GM12875 (cell line): ENCODE measurements around the gene SLC7A10.
"Not testable (repeated sequence)": the region's sequence is repeated elsewhere in the genome, so short reads cannot be mapped to it uniquely, and the experiment has no call there.

Experiments used
- H3K4me3 ChIP-seq: one replicate; pipeline ENCODE4 v1.5.1; 2011; ENCODE audit warnings: low read depth, low read length, control low read depth
- TF ChIP-seq, protein P1 (sequence below): IDR thresholded peaks from 2 replicates; pipeline ENCODE4 v1.5.1; 2011; ENCODE audit warnings: low read depth, mild to moderate bottlenecking, control low read depth, inconsistent platforms, low read length, moderate library complexity, borderline replicate concordance; ENCODE audit not compliant: insufficient read depth

SLC7A10 gene

DNA sequence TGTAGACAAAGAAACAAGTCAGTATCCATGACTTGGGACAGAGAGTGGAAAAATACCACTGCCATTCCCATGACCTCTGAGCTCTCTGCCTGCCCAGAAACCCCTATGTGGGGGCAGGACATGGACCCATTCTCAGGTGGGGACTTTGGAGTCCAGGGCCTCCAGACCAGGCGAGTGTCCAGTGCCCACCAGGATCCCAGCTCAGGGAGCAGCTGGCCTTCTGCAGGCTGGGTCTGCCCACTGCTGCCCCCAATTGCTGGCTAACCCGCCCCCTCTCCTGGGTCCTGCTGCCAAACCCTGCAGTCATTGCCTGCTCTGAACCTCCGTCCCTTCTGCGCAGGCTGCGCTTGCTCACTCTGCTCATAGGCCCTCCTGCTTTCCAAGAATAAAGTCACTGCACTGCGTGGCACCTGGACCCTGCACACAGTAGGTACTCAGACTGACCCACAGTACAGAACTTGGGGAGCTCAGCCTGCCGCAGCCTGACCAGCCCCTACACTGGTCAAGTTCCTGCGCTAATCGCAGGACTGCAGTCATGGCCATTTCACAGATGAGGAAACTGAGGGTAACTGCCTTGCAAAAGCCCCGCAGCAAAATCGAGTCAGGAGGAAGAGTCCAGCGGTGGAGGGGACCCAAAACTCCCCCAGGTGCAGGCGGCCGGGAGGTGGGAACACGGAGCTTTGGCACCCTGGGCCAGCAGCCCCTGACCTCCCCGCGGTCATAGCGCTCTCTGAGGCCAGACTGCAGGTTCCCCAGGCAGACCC lies 774 bp downstream of the SLC7A10 start:
- H3K4me3 ChIP-seq: no peak overlapping the region
- TF ChIP-seq, protein P1, sequence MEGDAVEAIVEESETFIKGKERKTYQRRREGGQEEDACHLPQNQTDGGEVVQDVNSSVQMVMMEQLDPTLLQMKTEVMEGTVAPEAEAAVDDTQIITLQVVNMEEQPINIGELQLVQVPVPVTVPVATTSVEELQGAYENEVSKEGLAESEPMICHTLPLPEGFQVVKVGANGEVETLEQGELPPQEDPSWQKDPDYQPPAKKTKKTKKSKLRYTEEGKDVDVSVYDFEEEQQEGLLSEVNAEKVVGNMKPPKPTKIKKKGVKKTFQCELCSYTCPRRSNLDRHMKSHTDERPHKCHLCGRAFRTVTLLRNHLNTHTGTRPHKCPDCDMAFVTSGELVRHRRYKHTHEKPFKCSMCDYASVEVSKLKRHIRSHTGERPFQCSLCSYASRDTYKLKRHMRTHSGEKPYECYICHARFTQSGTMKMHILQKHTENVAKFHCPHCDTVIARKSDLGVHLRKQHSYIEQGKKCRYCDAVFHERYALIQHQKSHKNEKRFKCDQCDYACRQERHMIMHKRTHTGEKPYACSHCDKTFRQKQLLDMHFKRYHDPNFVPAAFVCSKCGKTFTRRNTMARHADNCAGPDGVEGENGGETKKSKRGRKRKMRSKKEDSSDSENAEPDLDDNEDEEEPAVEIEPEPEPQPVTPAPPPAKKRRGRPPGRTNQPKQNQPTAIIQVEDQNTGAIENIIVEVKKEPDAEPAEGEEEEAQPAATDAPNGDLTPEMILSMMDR: no peak

DNA sequence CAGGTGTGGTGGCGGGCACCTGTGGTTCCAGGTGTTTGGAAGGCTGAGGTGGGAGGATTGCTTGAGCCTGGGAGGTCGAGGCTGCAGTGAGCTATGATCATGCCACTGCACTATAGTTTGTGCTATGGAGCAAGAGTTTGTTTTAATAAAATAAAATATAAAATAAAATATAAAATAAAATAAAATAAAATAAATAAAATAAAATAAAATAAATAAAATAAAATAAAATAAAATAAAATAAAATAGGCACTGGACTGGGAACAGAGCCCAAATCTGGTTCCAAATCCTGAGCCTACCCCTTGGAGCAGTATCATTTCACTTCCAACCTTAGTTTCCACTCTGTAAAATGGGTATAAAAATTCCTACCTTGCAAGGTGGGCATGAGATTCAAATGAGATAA lies 3.4 kb downstream of the SLC7A10 start:
- H3K4me3 ChIP-seq: not testable (repeated sequence)

DNA sequence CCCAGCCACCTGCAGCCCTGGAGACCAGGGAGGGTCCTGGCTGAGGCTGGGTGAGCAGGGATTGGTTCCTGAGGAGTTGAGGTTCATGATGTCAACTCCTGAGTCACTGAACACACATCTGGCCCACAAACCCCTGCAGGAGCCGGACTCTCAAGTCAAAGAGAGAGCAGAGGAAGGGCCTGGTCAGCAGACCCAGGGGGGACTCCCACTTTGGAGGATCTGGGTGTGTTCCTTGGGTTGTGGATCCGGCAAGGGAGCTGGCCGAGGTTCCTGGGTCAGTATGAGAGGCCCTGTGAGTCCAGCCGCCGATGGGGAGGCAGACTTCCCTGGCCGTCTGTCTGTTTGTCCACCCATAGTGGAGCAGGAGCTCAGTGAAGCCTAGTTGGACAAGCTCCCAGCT lies 4.0 kb downstream of the SLC7A10 start:
- TF ChIP-seq, protein P1: no peak
- no peak overlapping the region for H3K4me3 ChIP-seq

DNA sequence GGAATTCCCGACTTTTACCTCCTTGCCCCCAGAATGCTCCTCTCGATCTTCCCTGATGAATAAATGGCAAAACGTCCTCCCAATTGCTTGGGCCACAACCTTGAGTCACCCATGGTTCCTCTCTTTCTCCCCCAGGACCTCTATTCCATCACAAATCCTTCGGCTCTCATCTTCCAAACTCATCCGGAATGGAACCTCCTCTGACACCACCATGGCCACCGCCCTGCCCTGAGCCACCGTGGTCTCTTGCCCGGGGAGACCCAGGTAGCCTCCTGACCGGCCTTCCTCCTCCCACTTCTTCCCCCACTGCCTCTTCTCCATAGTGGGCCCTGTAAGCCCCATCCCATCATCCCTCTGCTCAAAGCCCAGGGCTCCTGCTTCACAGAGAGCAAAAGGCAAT lies 4.9 kb downstream of the SLC7A10 start:
- TF ChIP-seq, protein P1: no peak
- no peak overlapping the region for H3K4me3 ChIP-seq

DNA sequence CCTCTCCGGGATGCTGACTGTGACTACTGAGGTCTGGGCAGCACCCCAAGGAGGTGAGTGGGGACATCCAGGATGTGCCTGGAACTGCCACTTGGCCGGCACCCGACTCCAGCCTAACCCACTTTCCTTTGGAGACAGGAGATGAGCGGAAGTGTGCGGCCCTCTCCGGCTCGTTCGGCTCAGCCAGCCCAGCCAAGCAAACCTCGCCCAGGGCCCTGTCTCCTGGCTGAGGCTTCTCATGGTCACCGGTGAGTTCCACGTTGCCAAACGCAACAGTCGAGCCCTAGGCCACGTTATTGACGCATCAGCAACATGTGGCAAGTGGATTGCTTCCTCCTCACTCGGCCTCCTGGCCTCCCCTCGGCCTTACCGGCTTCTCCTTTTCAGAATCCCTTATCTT lies 5.5 kb downstream of the SLC7A10 start:
- H3K4me3 ChIP-seq: no peak overlapping the region
- TF ChIP-seq, protein P1: no peak

DNA sequence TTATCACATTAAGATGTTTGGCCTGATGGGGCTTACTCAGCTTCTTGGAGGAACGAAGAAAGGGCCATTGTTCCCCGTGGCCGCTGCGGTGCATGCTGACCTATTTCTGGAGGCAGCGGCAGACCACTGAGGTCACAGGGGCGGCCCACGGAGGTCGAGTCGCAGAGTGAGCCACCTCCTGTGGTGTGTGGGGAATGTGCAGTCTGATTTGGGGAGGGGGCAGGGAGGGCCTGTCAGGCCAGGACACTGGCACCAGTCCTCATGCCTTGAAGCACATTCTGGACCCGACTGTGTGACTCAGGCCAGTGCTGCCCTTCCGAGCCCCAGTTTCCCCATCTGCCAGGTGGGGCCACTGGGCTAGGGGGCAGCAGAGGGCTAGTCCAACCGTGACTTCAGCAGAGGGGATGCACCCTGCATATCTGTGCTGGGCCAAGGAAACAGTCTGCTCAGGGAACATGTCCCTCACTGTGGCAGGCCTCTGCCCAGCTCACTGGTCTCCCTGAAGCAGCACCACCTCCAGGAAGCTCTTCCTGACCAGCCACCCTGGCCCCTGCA lies 6.3 kb downstream of the SLC7A10 start:
- TF ChIP-seq, protein P1: peak; percentile 35; the same call in 1 of the 2 replicates

DNA sequence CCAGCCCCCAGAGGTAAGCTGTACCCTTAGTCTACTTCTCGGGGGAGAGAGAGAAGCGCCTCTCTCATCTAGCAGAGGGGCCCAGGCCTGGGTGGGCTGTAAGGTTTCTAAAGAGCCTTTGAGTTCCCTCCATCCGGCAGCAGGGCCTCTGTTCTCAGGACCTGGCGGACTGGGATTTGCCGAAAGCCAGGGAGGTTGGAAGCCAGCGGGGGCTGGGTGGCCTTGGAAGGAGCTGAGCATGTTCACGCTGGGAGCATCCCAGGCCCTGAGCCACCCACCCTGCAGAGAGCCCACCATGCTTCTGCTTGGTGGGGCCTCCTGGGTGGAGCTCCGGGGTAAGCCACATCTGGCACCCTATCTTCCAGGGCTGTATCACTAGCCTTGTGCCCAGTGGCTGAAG lies 7.8 kb downstream of the SLC7A10 start:
- H3K4me3 ChIP-seq: no peak overlapping the region
- TF ChIP-seq, protein P1: no peak

More for the DNA sequence above, 6.3 kb downstream of the SLC7A10 start:
- H3K4me3 ChIP-seq: no peak overlapping the region
